IPS-18c (cell line): Measurements from ENCODE around the gene NUDT8.
"Not testable (repeated sequence)": the region's sequence is repeated elsewhere in the genome, so short reads cannot be mapped to it uniquely, and the experiment has no call there.

Experiments
- H3K4me3 ChIP-seq: 2 replicates; pipeline ENCODE4 v1.7.0; 2013; ENCODE audit warnings: low read depth, mild to moderate bottlenecking, low read length, moderate library complexity; ENCODE audit not compliant: insufficient read depth
- H3K9me3 ChIP-seq: one replicate; pipeline ENCODE4 v1.6.1; 2013; ENCODE audit warnings: mild to moderate bottlenecking, low read length, moderate library complexity; ENCODE audit not compliant: control insufficient read depth, insufficient read depth

The NUDT8 gene

DNA sequence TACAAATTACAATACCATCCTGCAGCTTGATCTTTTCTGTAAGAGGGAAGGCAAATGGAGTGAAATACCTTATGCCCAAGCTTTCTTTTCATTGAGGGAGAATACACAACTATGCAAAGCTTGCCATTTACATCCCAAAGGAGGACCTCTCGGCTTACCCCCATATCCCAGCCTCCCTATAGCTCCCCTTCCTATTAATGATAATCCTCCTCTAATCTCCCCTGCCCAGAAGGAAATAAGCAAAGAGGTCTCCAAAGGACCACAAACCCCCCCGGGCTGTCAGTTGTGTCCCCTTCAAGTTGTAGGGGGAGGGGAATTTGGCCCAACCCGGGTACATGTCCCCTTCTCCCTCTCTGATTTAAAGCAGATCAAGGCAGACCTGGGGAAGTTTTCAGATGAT, 7.8 kb downstream of the NUDT8 start:
- not testable (repeated sequence) for H3K9me3 ChIP-seq
- H3K4me3 ChIP-seq: peak overlapping the region; percentile 57; the same call in 1 of the 2 replicates

DNA sequence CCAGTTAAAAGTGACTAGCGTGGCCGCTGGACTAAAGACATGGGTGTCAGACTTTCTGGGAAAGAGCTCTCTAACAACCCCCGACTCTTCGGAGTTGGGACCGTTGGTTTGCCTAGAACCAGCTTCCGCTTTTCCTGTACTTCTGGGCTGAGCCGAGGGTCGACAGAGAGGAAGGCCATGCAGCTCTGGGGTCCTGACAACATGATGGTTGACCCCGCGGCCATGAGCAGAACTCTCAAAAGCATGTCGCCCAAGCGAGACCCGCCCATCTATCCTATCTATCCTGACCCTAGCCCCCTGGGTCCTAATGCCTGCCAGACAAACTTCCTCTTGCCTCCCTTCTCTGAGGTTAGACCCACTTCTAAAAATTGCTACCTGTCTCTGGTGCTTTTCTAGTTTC, 9.1 kb downstream of the NUDT8 start:
- not testable (repeated sequence) for H3K9me3 ChIP-seq
- H3K4me3 ChIP-seq: peak overlapping the region; percentile 57

DNA sequence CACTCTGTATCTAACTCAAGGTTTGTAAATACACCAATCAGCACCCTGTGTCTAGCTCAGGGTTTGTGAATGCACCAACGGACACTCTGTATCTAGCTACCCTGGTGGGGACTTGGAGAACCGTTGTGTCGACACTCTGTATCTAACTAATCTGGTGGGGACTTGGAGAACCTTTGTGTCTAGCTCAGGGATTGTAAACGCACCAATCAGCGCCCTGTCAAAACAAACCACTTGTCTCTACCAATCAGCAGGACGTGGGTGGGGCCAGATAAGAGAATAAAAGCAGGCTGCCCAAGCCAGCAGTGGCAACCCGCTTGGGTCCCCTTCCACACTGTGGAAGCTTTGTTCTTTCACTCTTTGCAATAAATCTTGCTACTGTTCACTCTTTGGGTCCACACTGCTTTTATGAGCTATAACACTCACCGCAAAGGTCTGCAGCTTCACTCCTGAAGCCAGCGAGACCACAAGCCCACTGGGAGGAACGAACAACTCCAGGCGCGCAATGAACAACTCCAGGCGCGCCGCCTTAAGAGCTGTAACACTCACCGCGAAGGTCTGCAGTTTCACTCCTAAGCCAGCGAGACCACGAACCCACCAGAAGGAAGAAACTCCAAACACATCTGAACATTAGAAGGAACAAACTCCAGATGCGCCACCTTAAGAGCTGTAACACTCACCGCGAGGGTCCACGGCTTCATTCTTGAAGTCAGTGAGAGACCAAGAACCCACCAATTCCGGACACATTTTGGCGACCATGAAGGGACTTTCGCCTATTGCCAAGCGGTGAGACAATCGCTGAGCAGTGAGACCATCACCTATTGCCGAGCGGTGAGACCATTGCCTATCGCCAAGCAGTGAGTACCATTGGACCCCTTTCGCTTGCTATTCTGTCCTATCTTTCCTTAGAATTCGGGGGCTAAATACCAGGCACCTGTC, 9.8 kb downstream of the NUDT8 start:
- H3K4me3 ChIP-seq: peak overlapping the region; percentile 57
- H3K9me3 ChIP-seq: not testable (repeated sequence)

DNA sequence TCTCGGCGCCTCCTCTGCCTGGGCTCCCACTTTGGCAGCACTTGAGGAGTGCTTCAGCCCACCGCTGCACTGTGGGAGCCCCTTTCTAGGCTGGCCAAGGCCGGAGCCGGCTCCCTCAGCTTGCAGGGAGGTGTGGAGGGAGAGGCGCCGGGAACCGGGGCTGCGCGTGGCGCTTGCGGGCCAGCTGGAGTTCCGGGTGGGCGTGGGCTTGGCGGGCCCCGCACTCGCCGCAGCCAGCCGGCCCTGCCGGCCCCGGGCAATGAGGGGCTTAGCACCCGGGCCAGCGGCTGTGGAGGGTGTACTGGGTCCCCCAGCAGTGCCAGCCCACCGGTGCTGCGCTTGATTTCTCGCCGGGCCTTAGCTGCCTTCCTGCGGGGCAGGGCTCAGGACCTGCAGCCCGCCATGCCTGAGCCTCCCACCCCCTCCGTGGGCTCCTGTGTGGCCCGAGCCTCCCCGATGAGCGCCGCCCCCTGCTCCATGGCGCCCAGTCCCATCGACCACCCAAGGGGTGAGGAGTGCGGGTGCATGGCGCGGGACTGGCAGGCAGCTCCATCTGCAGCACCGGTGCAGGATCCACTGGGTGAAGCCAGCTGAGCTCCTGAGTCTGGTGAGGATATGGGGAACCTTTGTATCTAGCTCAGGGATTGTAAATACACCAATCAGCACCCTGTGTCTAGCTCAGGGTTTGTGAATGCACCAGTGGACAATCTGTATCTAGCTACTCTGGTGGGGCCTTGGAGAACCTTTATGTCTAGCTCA, 10.7 kb downstream of the NUDT8 start:
- H3K9me3 ChIP-seq, H3K4me3 ChIP-seq: not testable (repeated sequence)

DNA sequence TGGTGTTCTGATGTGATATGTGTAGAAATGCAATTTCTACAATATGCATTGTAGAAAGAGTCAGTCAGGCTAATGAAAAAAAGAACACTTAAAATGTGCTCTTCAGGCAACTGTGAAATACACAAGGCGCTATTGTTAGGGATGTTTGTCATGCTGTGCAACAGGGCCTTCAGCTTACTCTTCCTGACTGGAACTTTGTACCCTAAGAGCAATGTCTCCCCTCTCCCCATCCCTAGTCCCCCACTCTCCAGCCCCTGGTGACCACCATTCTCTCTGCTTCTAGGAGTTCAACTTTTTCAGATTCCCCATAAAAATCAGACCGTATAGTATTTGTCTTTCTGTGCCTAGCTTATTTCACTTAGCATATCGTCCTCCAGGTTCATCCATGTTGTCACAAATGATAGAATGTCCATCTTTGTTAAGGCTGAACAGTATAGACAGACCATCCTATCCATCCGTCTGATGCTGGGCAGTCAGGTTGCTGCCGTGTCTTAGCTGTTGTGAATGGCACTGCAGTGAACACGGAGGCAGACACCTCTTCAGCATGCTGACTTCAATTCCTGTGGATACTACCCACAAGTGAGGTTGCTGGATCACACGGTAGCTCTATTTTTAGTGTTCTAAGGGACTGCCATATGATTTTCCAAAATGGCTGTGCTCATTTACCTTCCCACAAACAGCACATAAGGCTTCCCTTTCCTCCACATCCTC, 12.3 kb downstream of the NUDT8 start:
- Histone ChIP-seq H3K9me3 (peaks cover 2% of the 10 kb centered on the region), H3K4me3 (no peak overlapping the region; the same call in 1 of the 2 replicates)

DNA sequence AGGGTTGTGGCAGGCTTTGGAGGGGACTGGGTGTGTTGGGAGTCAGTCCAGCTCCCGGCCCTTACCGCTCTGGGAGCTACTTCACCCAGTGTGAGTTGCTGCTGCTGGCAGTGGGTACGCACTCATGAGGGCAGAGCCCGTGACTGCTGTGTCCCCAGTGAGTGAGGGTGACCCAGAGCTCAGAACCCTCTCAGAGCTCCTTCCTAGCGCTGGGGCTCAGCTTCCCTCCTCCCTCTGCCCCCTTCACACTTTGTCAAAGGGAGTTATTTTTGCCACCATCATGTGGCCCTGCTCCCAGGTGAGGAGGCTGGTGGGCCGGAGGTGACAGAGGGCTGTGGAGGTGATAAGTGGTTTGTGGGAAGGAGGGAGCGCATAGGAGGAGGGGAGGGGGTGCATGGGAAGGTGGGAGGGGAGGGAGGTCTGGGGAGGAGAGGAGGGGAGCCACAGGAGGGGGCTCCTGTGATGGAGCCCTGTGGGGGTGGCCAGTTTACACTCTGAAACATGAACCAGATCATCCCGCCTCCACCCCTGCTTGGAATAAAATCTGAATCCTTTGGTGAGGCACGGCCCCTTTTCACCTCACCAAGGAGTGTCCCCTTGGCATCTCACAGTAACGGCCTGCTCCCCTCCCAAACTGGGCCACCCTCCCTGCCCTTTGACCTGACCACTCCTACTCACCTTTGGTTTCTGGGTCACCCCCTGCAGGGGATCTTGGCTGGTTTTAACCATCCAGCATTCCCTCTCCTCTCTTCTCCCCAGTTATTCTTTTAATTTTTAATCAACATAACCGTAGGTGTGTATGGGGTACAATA, 13.1 kb downstream of the NUDT8 start:
- H3K9me3 ChIP-seq: peaks cover 2% of the 10 kb centered on the region
- no peak overlapping the region for H3K4me3 ChIP-seq

DNA sequence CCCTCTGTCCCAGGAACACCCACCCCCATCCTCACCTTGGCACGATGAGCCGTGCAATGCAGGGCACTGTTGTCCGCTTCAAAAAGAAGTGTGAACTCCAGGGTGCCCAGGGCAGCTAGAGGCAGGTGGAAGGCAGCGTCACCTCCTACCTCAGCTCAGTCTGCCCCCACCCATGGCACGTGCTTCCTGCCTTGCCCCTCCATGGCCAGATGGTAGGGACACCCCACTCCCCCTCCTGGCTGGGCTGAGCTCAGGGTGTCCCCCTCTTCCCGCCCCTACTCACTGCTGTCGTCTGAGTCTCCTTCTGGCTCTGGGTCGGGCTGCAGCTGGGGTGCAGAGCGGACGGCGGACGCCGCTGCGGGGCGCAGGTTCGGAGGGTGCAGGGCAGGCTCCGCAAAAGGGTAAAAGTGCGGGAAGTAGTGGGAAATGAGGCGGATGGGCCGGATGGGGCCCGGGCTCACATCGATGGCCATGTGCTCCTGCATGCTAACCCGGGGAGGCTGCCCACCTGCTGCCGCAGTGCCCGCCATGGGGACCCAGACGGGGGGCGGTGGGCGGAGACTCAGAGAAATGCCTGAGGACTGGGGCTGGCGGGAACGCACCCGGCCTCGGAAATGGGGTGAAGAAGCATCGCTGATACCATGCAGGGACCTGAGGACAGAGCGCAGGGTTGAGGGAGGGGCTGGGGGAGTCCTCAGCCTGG, 13.9 kb downstream of the NUDT8 start:
- no peak overlapping the region for H3K4me3 ChIP-seq
- peaks cover 2% of the 10 kb centered on the region for H3K9me3 ChIP-seq

DNA sequence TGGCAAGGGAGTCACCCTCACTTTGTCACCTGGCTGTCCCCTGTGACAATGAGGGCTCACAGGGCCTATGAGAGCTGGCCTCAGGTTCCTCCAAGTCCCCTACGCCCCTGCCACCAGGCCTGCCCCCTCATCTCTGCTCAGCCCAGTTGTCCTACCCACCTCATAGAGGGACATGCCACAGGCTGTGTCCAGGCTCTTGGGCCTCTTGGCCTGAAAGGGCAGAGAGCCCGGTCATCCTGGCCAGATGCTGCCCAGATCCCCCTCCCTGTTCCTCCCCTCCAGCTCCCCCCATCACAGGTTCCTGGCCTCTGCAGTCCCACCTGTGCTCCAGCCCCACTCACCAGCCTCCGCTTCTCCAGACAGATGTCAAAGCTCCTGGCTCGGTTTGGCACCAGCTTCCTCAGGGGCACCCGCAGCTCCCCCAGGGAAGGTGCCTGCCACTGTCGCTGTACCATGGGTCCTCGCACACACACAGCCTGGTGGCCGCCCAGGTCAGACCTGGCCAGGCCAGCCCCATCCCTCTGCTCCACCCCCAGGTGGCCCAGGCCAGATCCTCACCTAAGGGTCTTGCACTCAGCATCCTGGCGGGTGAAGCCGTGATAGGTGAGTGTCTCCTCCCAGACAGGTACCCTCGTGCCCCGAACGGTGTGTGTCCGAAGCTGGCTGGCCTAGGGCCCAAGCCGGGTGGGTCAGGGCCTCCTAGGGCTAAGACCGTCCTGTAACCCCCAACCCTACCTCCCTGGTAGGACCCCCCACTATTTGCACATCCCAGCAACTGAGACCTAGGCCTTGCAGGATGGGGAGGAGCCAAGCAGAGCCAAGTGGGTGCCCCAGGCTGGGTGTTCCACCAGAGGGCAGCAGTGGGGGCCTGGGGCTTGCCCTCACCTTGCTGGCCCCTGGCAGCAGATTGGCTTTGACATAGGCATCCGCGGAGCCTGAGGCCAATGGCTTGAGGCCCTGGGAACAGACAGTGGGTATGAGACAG, 14.7 kb downstream of the NUDT8 start:
- H3K9me3 ChIP-seq: peaks cover 2% of the 10 kb centered on the region
- H3K4me3 ChIP-seq: no peak overlapping the region

DNA sequence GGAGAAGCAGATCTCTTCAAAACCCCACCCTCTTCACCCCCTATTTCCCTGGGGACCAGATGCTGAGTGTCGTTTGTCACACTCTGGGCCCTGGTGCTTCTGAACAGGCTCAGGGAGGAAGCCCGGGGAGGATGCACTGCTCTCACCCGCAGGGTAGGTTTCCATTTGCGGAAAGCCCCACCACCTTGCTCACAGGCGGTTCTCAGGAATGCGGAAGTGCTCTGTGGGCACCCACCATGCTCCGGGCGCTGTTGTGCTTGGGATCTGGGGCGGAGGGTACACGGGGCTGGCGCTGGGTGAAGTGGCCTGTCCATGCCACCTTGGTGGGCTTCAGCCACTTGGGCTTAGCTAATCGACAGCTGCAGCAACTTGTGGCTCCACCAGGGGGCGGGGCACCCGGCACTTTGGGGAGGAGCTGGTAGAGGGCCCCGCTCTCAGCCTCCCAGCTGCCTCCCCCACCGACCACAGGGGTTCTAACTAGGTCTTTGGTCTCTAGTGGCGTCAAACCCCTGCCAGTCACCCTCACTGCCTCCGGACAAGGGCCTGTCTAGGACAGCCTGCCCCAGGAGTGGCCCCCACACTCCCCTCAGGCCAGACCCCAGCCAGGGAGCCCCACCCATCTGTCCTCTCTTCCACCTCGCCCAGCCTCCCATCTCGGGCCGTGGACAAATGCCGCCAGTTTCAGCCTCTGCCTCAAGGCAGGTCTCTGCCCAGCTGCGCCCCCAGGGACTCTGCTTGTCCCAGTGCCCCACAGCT, 15.6 kb downstream of the NUDT8 start:
- peaks cover 2% of the 10 kb centered on the region for H3K9me3 ChIP-seq

DNA sequence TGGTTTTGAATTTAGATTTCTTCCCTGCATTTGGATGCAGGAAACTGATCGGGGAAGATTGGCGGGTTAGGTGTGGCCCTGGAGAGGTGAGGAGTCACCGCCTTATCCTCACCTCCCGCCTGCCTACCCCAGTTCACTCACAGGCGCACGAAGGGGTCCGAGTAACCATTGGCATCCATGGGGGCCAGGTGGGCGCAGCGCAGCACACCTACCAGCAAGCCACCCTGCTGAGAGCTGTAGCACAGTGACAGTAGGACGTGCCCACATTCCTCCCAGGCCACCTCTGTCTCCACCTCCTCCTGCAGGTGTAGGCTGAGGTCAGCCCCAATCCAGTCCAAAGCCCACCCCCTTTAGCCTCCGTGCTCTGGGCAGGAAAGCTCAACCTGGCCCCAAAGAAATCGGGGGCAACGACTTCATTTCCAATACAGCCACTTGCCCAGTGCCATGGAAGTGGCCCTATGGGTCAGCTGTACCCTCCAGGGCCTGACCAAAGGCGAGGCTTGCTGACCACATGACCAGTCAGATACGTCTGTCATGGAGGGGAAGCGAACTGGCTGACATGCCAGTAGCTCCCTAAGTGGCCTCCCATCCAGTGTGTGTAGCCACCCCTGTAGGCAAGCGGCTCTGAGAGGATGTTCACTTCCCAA, 16.3 kb downstream of the NUDT8 start:
- Histone ChIP-seq H3K4me3 (no peak overlapping the region; the same call in 1 of the 2 replicates), H3K9me3 (peaks cover 2% of the 10 kb centered on the region)

More for the DNA sequence above, 15.6 kb downstream of the NUDT8 start:
- H3K4me3 ChIP-seq: no peak overlapping the region; the same call in 1 of the 2 replicates

DNA sequence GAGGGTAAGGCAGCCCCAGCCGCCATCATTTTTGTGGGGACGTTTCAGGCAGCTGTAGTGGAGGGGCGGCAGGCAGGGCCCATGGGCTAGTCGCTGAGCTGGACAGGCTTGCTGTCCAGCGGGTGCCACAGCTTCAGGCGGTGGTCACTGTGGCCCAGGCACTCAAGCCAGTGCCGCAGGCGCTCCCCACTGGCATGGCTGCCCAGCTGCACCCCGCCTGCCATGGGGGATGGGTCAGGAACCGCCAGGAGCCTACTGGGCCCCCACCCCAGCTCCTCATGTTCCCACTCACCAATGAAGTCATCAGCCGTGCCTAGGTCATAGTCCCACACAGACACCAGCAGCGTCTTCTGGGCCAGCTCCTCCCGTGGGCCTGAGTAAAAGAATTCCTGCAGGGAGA, 17.0 kb downstream of the NUDT8 start:
- H3K4me3 ChIP-seq: no peak overlapping the region
- peaks cover 2% of the 10 kb centered on the region for H3K9me3 ChIP-seq

DNA sequence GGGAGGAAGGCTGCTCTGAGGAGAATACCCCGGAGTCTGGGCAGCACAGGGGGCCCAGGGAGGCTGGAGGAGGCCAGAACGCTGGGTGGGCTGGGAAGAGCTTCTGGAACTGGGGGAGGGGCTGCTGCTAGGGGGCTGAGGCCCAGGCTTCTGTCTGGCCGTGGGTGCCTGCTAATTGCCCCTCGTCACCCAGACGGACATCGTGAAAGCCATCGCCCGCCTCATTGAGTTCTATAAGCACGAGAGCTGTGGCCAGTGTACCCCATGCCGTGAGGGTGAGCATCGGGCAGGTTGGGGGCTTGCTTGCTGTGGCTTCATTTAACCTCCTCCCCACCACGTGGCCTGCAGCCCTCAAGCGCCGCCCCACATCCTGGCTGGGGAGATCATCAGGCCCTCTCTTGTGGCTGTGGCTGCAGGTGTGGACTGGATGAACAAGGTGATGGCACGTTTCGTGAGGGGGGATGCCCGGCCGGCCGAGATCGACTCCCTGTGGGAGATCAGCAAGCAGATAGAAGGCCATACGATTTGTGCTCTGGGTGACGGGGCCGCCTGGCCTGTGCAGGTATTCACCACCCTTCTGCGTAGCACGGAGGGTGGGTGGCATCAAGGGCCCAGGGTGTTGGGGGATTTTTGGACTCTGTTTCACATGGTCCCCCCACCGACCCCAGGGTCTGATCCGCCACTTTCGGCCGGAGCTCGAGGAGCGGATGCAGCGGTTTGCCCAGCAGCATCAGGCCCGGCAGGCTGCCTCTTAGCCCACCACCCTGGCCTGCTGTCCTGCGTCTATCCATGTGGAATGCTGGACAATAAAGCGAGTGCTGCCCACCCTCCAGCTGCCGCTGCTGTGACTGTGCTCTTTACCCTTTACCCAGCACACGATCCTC, 17.8 kb downstream of the NUDT8 start:
- no peak overlapping the region for H3K4me3 ChIP-seq
- H3K9me3 ChIP-seq: peaks cover 2% of the 10 kb centered on the region

DNA sequence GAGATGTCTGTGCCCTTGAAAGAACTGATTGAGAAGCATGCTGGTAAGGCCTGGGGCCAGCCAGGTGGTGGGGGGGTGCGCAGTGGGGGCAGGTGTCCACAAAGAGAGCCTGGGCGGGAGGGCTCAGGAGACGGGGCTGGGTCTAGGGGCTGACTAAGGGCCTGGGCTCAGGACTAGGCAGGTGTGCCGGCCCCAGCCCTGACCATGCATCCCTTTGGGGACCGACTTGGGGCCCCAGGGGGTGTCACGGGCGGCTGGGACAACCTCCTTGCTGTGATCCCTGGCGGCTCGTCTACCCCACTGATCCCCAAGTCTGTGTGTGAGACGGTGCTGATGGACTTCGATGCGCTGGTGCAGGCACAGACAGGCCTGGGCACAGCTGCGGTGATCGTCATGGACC, 18.6 kb downstream of the NUDT8 start:
- Histone ChIP-seq H3K9me3 (peaks cover 2% of the 10 kb centered on the region), H3K4me3 (no peak overlapping the region)
